Smooth muscle cell (in vitro differentiated cells): Measurements from ENCODE around the gene CDH13. TPM values are rescaled to one million over a fixed set of nuclear protein-coding genes. Genes with fewer than 3 reads are reported as not detected.

Experiments used
- DNase-seq: peaks from one replicate; lab custom pipeline; 2025; ENCODE audit not compliant: unreplicated experiment; lab: John Stamatoyannopoulos, UW
- H2AFZ ChIP-seq: fragments of 200-600 bp; sonication (generic); 2 replicates; pipeline ENCODE4 v1.6.0; 2016; ENCODE audit warnings: antibody characterized with exemption, low read depth, mild to moderate bottlenecking
- H3F3A ChIP-seq: fragments of 200-600 bp; sonication (generic); 2 replicates; pipeline ENCODE4 v1.6.0; 2017; ENCODE audit warnings: antibody characterized with exemption, low read depth
- H3K27ac ChIP-seq: fragments of 200-600 bp; sonication (generic); 2 replicates; pipeline ENCODE4 v1.5.1; 2016; ENCODE audit warnings: low read depth, mild to moderate bottlenecking
- H3K27me3 ChIP-seq: fragments of 200-600 bp; sonication (generic); 2 replicates; pipeline ENCODE4 v1.6.1; 2016; ENCODE audit warnings: low read depth, mild to moderate bottlenecking
- H3K36me3 ChIP-seq: fragments of 200-600 bp; sonication (generic); 2 replicates; pipeline ENCODE4 v1.5.1; 2016; ENCODE audit warnings: low read depth
- H3K4me1 ChIP-seq: fragments of 200-600 bp; sonication (generic); 2 replicates; pipeline ENCODE4 v1.5.1; 2016; ENCODE audit warnings: low read depth
- H3K4me2 ChIP-seq: fragments of 200-600 bp; sonication (generic); 2 replicates; pipeline ENCODE4 v1.6.0; 2016; ENCODE audit warnings: mild to moderate bottlenecking
- H3K4me3 ChIP-seq: fragments of 200-600 bp; sonication (generic); 2 replicates; pipeline ENCODE4 v1.5.1; 2016; ENCODE audit warnings: mild to moderate bottlenecking
- H3K79me2 ChIP-seq: fragments of 200-600 bp; sonication (generic); 2 replicates; pipeline ENCODE4 v1.6.0; 2016; ENCODE audit warnings: low read depth, mild to moderate bottlenecking
- H3K9ac ChIP-seq: fragments of 200-600 bp; sonication (generic); 2 replicates; pipeline ENCODE4 v1.6.0; 2016; ENCODE audit warnings: low read depth
- H3K9me3 ChIP-seq: fragments of 200-600 bp; sonication (generic); replicated peaks from 2 replicates; pipeline ENCODE4 v1.5.1; 2016; ENCODE audit warnings: low read depth
- H4K20me1 ChIP-seq: fragments of 200-600 bp; sonication (generic); 2 replicates; pipeline ENCODE4 v1.6.0; 2016; ENCODE audit warnings: low read depth
- WGBS: methylation state at CpG from one replicate; pipeline ENCODE4 v1.1.7; 2016; ENCODE audit warnings: low lambda C conversion rate; 5-methylcytosine and 5-hydroxymethylcytosine counted together
- polyA plus RNA-seq: library from polyadenylated mRNA; unstranded; fragments of >200 nt; fragmentation: Nextera tagmentation; extraction: Ambion mirVana; gene quantifications from 2 replicates; pipeline ENCODE4 v1.2.1, GENCODE V29; 2016
- total RNA-seq: library from RNA; depleted of rRNA; stranded (reverse); fragments of >200 nt; gene quantifications from 2 replicates; pipeline ENCODE4 v1.2.3, GENCODE V29; 2014
- TF ChIP-seq, protein P1 (sequence below): fragments of 200-600 bp; sonication (generic); IDR thresholded peaks from 2 replicates; pipeline ENCODE4 v1.5.1; 2017; ENCODE audit warnings: borderline replicate concordance, mild to moderate bottlenecking, antibody characterized with exemption; ENCODE audit not compliant: insufficient read depth, poor library complexity, severe bottlenecking

Gene CDH13
- total and polyA plus RNA-seq, 2 experiments from 2014 or later = 12.1 to 32.2 TPM

DNA sequence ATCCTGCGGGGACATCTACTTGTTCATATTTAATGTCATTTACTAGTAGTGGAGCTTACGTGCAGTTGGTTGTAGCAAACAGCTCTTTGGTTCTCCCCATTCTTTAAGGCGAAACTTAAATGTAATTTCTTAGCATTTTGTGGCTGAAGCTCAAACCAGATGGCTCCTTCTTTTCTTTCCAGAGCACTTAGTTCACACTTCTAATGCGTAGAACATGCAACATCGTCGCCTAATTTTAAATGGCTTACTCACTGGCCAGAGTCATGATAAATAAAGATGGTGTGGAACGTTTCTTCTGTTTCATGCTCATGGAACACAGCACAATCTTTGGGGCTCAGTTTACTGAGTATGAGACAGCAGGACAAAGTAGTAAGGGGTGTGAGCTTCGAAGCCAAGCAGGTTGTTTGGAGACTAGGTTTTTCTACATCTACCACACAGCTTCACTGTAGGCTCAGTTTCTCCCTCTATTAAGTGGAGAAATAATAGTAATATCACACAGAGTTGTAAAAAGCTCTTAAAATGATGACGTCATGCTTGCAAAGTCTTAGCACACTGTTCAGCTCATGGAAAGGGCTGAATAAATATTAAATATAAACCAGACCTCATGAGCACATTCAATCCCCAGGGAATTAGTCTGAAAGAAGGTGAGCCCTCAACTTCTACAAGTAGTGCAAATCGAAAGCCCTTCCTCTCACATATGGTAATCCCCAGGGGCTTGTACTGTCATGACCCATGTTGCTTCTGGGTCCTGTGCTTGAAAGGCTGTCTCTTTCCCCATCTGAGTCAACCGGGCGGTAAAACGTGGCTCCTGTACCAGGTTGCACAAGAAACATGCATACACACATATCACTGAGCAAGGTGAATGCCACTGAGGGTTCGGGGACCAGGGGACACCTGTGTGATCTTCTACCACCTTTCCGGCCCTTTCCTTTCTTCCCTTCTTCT lies 384.3 kb downstream of the CDH13 start:
- Histone ChIP-seq H3F3A (no peaks in the 10 kb centered on the region), H3K27ac (no peak overlapping the region), H2AFZ (no peak overlapping the region), H3K4me2 (no peak overlapping the region), H3K4me3 (no peak overlapping the region), H3K9me3 (no peaks in the 10 kb centered on the region), H3K4me1 (no peaks in the 10 kb centered on the region), H3K27me3 (no peaks in the 10 kb centered on the region), H3K9ac (no peak overlapping the region), H3K79me2 (no peaks in the 10 kb centered on the region), H3K36me3 (no peaks in the 10 kb centered on the region), H4K20me1 (no peaks in the 10 kb centered on the region)
- DNase-seq = no peak
- TF ChIP-seq, protein P1, sequence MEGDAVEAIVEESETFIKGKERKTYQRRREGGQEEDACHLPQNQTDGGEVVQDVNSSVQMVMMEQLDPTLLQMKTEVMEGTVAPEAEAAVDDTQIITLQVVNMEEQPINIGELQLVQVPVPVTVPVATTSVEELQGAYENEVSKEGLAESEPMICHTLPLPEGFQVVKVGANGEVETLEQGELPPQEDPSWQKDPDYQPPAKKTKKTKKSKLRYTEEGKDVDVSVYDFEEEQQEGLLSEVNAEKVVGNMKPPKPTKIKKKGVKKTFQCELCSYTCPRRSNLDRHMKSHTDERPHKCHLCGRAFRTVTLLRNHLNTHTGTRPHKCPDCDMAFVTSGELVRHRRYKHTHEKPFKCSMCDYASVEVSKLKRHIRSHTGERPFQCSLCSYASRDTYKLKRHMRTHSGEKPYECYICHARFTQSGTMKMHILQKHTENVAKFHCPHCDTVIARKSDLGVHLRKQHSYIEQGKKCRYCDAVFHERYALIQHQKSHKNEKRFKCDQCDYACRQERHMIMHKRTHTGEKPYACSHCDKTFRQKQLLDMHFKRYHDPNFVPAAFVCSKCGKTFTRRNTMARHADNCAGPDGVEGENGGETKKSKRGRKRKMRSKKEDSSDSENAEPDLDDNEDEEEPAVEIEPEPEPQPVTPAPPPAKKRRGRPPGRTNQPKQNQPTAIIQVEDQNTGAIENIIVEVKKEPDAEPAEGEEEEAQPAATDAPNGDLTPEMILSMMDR = no peak
- WGBS = 82% methylated on average over 15 of the region's 15 CpGs

- TF ChIP-seq, protein P1 = no peak
- no peaks in the 10 kb centered on the region for H3K9me3 ChIP-seq
- H3K27me3 ChIP-seq = no peaks in the 10 kb centered on the region
- no peak overlapping the region for H3K9ac ChIP-seq
- no peaks in the 10 kb centered on the region for H3K4me1 ChIP-seq
- H3F3A ChIP-seq = no peaks in the 10 kb centered on the region
- no peak overlapping the region for H3K4me2 ChIP-seq
- H3K27ac ChIP-seq = no peak overlapping the region
- no peak for DNase-seq
- H3K36me3 ChIP-seq = no peaks in the 10 kb centered on the region
- no peak overlapping the region for H3K4me3 ChIP-seq
- no peak overlapping the region for H2AFZ ChIP-seq
- H4K20me1 ChIP-seq = no peaks in the 10 kb centered on the region
- no peaks in the 10 kb centered on the region for H3K79me2 ChIP-seq
- WGBS = 96% methylated on average over 2 of the region's 2 CpGs
Observed at GRCh38 chr16:83011939-83012338, 385.2 kb downstream of the CDH13 start.

DNA sequence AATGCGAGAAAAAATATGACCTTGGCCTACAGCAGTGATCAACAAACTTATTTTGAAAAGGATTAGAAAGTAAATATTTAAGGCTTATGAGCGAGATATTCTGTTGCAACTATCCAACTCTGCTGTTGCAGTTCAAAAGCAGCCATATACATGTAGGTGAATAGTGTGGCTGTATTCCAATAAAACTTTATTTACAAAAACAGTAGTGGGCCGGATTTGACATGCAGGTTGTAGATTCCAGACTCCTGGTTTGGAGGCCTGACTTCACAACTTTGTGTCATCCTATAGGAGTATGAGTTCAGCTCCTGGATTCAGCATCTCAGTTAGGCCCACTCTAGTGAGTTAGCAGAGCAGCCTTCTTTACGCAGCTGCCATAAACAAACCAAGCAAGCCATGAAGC lies 386.3 kb downstream of the CDH13 start:
- no peak overlapping the region for H3K4me3 ChIP-seq
- no peak overlapping the region for H3K4me2 ChIP-seq
- no peak overlapping the region for H3K9ac ChIP-seq
- H3K36me3 ChIP-seq = no peaks in the 10 kb centered on the region
- no peaks in the 10 kb centered on the region for H3K9me3 ChIP-seq
- no peak overlapping the region for H3K27ac ChIP-seq
- H3K4me1 ChIP-seq = no peaks in the 10 kb centered on the region
- H2AFZ ChIP-seq = no peak overlapping the region
- DNase-seq = no peak
- no peaks in the 10 kb centered on the region for H3F3A ChIP-seq
- 76% methylated on average over 4 of the region's 4 CpGs for WGBS
- no peaks in the 10 kb centered on the region for H4K20me1 ChIP-seq
- TF ChIP-seq, protein P1 = no peak
- H3K27me3 ChIP-seq = no peaks in the 10 kb centered on the region
- H3K79me2 ChIP-seq = no peaks in the 10 kb centered on the region
